ENCODE measurements around the gene ABHD3. TPM values are rescaled to one million over a fixed set of nuclear protein-coding genes. Genes with fewer than 3 reads are reported as not detected.

ABHD3 gene
- total RNA-seq, 1 experiment from 2014 or later, result 29.3 TPM

DNA sequence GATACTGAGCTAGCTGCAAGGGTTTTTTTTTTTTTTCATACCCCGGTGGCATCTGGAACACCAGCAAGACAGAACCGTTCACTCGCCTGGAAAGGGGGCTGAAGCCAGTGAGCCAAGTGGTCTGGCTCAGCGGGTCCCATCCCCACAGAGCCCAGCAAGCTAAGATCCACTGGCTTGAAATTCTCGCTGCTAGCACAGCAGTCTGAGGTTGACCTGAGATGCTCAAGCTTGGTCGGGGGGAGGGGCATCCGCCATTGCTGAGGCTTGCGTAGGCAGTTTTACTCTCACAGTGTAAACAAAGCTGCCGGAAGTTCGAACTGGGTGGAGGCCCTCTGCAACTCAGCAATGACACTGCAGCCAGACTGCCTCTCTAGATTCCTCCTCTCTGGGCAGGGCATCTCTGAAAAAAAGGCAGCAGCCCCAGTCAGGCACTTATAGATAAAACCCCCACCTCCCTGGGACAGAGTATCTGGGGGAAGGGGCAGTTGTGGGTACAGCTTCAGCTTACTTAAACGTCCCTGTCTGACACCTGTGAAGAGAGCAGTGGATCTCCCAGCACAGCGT, 31.0 kb upstream of the ABHD3 start:
- Histone ChIP-seq H3K36me3 (ENCODE audit: control insufficient read depth, insufficient read depth, low read length) (no peaks in the 10 kb centered on the region), H3K9me3 (no peaks in the 10 kb centered on the region; the same call in 1 of the 2 replicates), H3K4me1 (no peaks in the 10 kb centered on the region; the same call in 1 of the 2 replicates), H3K4me3 (ENCODE audit: low read depth, low read length) (no peak overlapping the region), H3K27me3 (replicated peaks; ENCODE audit: control insufficient read depth, insufficient read depth, low read length) (no peaks in the 10 kb centered on the region)
- no peaks in the 10 kb centered on the region for H3K27me3 Mint-ChIP-seq (ENCODE audit: insufficient read depth, unreplicated experiment)
- no peak overlapping the region for H3K27ac Mint-ChIP-seq (ENCODE audit: unreplicated experiment)
- peaks cover 15% of the 10 kb centered on the region for H3K9me3 Mint-ChIP-seq (ENCODE audit: unreplicated experiment)
- peaks cover 4% of the 10 kb centered on the region for H3K36me3 Mint-ChIP-seq (ENCODE audit: insufficient read depth, unreplicated experiment)
- no peak for TF ChIP-seq CTCF (IDR thresholded peaks at IDR 0.05; ENCODE audit: insufficient read depth in 1 of 2, low read depth in 1 of 2, low read length in 1 of 2, severe bottlenecking in 1 of 2, unreplicated experiment in 1 of 2)
- no peak overlapping the region for H3K4me3 Mint-ChIP-seq (ENCODE audit: unreplicated experiment)
- intact Hi-C loops (cut with micrococcal nuclease; ENCODE audit: unreplicated experiment), result no loop called here
- CTCF ChIA-PET, result no interaction called here
- POLR2A ChIA-PET, result interaction anchor here (0.6 kb wide), 1 partner anchor 42 kb away, joined by 3 read pairs; no protein-coding TSS in a partner anchor
- peak; percentile 53 to 65 for DNase-seq
- no TSS peak for BruUV-seq (replicated peaks)
- peaks cover 7% of the 10 kb centered on the region for H3K4me1 Mint-ChIP-seq (ENCODE audit: low read depth, unreplicated experiment)

DNA sequence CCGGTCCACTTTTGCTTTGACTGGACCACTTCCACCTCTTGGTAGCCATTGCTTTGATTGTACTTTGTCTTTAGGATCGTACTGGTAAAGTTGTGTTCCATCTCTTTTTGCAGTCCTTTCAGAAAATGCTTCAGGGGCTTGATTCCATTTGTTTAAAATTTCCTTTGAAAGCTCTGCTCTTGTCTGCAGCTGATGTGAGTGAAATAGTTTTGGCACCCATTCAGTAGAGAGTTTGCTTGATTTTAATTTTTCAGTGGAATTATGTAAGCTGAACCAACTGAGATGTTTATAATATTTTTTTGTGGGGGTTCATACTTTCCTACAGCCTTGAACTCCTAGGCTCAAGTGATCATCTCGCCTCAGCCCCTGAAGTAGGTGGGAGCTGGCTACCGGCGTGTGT, 28.4 kb upstream of the ABHD3 start:
- Mint-ChIP-seq H3K36me3 (ENCODE audit: insufficient read depth, unreplicated experiment) (no peaks in the 10 kb centered on the region), H3K4me3 (ENCODE audit: unreplicated experiment) (no peak overlapping the region), H3K27ac (ENCODE audit: unreplicated experiment) (no peak overlapping the region), H3K27me3 (ENCODE audit: insufficient read depth, unreplicated experiment) (no peaks in the 10 kb centered on the region), H3K4me1 (ENCODE audit: low read depth, unreplicated experiment) (no peaks in the 10 kb centered on the region), H3K9me3 (ENCODE audit: unreplicated experiment) (peaks cover 15% of the 10 kb centered on the region)
- intact Hi-C loops (cut with micrococcal nuclease; ENCODE audit: unreplicated experiment), result no loop called here
- DNase-seq, result no peak
- CTCF ChIA-PET, result no interaction called here
- POLR2A ChIA-PET, result no interaction called here
- Histone ChIP-seq H3K36me3 (ENCODE audit: control insufficient read depth, insufficient read depth, low read length) (no peaks in the 10 kb centered on the region), H3K4me1 (no peaks in the 10 kb centered on the region), H3K4me3 (ENCODE audit: low read depth, low read length) (no peak overlapping the region), H3K9me3 (no peaks in the 10 kb centered on the region; the same call in 1 of the 2 replicates), H3K27me3 (replicated peaks; ENCODE audit: control insufficient read depth, insufficient read depth, low read length) (no peaks in the 10 kb centered on the region)
- no TSS peak for BruUV-seq (replicated peaks)
- no peak for TF ChIP-seq CTCF (IDR thresholded peaks at IDR 0.05; ENCODE audit: insufficient read depth in 1 of 2, low read depth in 1 of 2, low read length in 1 of 2, severe bottlenecking in 1 of 2, unreplicated experiment in 1 of 2)

- no peaks in the 10 kb centered on the region for H3K36me3 ChIP-seq (ENCODE audit: control insufficient read depth, insufficient read depth, low read length)
- no peaks in the 10 kb centered on the region for H3K27me3 Mint-ChIP-seq (ENCODE audit: insufficient read depth, unreplicated experiment)
- H3K9me3 ChIP-seq, result no peaks in the 10 kb centered on the region
- intact Hi-C loops (cut with micrococcal nuclease; ENCODE audit: unreplicated experiment), result no loop called here
- H3K27me3 ChIP-seq (replicated peaks; ENCODE audit: control insufficient read depth, insufficient read depth, low read length), result no peaks in the 10 kb centered on the region
- H3K9me3 Mint-ChIP-seq (ENCODE audit: unreplicated experiment), result no peaks in the 10 kb centered on the region
- peaks cover 1% of the 10 kb centered on the region; the same call in 1 of the 2 replicates for H3K4me1 ChIP-seq
- CTCF ChIA-PET, result interaction anchor here (1.5 kb wide), 1 partner anchor 13 kb away, joined by 4 read pairs; the partner anchor contains the start of gene MIB1
- TF ChIP-seq CTCF (IDR thresholded peaks at IDR 0.05; ENCODE audit: insufficient read depth in 1 of 2, low read depth in 1 of 2, low read length in 1 of 2, severe bottlenecking in 1 of 2, unreplicated experiment in 1 of 2), result no peak
- H3K4me3 Mint-ChIP-seq (ENCODE audit: unreplicated experiment), result no peak overlapping the region
- no TSS peak for BruUV-seq (replicated peaks)
- H3K4me1 Mint-ChIP-seq (ENCODE audit: low read depth, unreplicated experiment), result no peaks in the 10 kb centered on the region
- no peak overlapping the region for H3K27ac Mint-ChIP-seq (ENCODE audit: unreplicated experiment)
- H3K36me3 Mint-ChIP-seq (ENCODE audit: insufficient read depth, unreplicated experiment), result no peaks in the 10 kb centered on the region
- DNase-seq, result no peak
- POLR2A ChIA-PET, result interaction anchor here (1.1 kb wide), 2 partner anchors 13 to 24 kb away, joined by 3 read pairs; no protein-coding TSS in a partner anchor
- H3K4me3 ChIP-seq (ENCODE audit: low read depth, low read length), result no peak overlapping the region
These were observed 23.1 kb upstream of the ABHD3 start for GRCh38 chr18:21727702-21728101.

Measured in Caco-2 (cell line).